ENCODE results near the gene ANKS1B.

The ANKS1B gene

DNA sequence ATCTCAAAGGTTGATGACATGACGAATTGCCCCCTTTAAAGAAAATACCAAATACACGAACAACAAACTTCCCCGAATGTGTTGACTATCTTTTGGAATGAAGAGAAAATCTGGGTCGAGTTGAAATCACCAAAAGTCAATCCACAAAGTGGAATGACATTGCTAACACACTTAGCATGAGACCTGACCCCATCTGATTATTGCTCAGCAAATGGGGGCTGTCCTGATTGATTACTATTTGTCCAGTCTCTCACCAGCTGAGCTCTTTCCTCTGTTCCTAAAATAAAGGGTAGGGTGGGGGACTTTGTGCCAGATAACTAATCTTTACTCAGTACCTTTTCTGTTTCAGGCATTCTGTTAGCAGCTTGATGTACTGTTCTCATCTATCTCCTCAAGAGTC lies 1116.2 kb downstream of the ANKS1B start:
- H3K9ac ChIP-seq (ENCODE audit: low read depth, low read length), result no peak overlapping the region
- no peaks in the 10 kb centered on the region for H3K36me3 ChIP-seq (ENCODE audit: insufficient read depth, low read length)
- 71% methylated on average over 3 of the region's 4 CpGs for WGBS
- no peak overlapping the region for H3K27ac ChIP-seq (ENCODE audit: low read depth, low read length)
- H3K4me1 ChIP-seq (ENCODE audit: insufficient read depth, low read length), result peaks cover 7% of the 10 kb centered on the region
- H3K27me3 ChIP-seq (ENCODE audit: insufficient read depth, low read length), result no peaks in the 10 kb centered on the region
- no peaks in the 10 kb centered on the region for H3K9me3 ChIP-seq (ENCODE audit: insufficient read depth, low read depth, low read length)
- no peak overlapping the region for H3K4me3 ChIP-seq (ENCODE audit: low read length)

DNA sequence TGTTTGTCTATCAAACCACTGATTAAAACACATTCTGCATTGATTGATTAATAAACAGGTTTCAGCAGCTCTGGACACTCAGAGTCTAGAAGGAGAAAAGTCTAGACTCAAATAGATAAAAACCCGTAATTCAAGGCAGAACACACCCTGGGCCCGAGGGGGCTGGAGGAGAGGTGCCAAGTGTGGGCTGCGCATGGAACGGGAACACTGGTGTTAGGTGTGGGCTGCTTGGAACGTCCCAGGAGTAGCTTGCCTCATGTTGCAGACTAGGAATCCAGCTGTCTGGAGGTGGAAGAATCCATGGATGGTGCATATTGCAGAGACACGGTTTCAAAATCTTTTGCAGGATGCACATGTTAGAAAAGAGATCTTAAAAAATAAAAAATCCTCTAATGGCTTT lies 1116.7 kb downstream of the ANKS1B start:
- Histone ChIP-seq H3K4me3 (ENCODE audit: low read length) (no peak overlapping the region), H3K9ac (ENCODE audit: low read depth, low read length) (no peak overlapping the region), H3K36me3 (ENCODE audit: insufficient read depth, low read length) (no peaks in the 10 kb centered on the region), H3K27ac (ENCODE audit: low read depth, low read length) (no peak overlapping the region), H3K27me3 (ENCODE audit: insufficient read depth, low read length) (no peaks in the 10 kb centered on the region), H3K9me3 (ENCODE audit: insufficient read depth, low read depth, low read length) (no peaks in the 10 kb centered on the region), H3K4me1 (ENCODE audit: insufficient read depth, low read length) (peaks cover 11% of the 10 kb centered on the region)
- 89% methylated on average over 6 of the region's 6 CpGs for WGBS

DNA sequence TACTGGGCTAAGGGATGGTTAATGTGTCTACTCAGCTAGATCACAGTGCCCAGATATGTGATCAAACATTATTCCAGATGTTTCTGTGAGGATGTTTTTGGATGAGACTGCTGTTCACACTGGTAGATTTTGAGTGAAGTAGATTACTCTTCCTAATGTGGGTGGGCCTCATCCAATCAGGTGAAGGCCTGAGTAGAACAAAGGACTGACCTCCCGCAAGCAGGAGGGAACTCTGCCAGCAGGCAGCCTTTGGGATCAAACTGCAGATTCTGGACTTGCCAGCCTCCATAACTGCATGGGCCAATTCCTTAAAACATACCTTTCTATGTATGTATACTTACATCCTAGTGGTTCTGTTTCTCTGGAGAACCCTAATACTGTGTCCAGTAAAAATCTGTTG lies 1120.4 kb downstream of the ANKS1B start:
- Histone ChIP-seq H3K4me1 (ENCODE audit: insufficient read depth, low read length) (peaks cover 35% of the 10 kb centered on the region), H3K27ac (ENCODE audit: low read depth, low read length) (no peak overlapping the region), H3K9me3 (ENCODE audit: insufficient read depth, low read depth, low read length) (no peaks in the 10 kb centered on the region), H3K36me3 (ENCODE audit: insufficient read depth, low read length) (no peaks in the 10 kb centered on the region), H3K27me3 (ENCODE audit: insufficient read depth, low read length) (no peaks in the 10 kb centered on the region), H3K4me3 (ENCODE audit: low read length) (no peak overlapping the region), H3K9ac (ENCODE audit: low read depth, low read length) (no peak overlapping the region)
- 53% methylated on average over 1 of the region's 1 CpG for WGBS

DNA sequence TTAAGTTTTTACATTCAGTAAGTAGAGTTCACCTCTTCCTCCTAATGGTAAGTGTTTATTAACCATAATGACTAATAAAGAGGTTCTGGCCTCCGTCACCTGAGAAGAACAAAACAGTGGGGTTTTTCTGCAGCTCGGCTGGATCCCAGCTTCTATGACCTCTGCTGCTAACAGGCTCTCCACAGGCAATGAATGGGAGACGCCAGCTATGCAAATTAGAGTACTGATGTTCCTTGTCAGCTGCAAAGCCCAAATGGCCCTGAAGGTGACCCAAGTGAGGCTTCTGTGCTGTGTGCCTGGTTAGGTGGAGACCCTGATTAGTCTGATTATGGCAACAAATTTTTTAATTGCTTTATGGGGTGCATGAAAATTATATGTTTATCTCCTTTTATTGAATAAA lies 1121.6 kb downstream of the ANKS1B start:
- no peaks in the 10 kb centered on the region for H3K36me3 ChIP-seq (ENCODE audit: insufficient read depth, low read length)
- H3K4me1 ChIP-seq (ENCODE audit: insufficient read depth, low read length), result peaks cover 37% of the 10 kb centered on the region
- H3K9me3 ChIP-seq (ENCODE audit: insufficient read depth, low read depth, low read length), result no peaks in the 10 kb centered on the region
- no peak overlapping the region for H3K4me3 ChIP-seq (ENCODE audit: low read length)
- no peak overlapping the region for H3K9ac ChIP-seq (ENCODE audit: low read depth, low read length)
- H3K27me3 ChIP-seq (ENCODE audit: insufficient read depth, low read length), result no peaks in the 10 kb centered on the region
- WGBS, result 8% methylated on average over 3 of the region's 3 CpGs
- peak overlapping the region; percentile 51; the same call in 1 of the 2 replicates for H3K27ac ChIP-seq (ENCODE audit: low read depth, low read length)

DNA sequence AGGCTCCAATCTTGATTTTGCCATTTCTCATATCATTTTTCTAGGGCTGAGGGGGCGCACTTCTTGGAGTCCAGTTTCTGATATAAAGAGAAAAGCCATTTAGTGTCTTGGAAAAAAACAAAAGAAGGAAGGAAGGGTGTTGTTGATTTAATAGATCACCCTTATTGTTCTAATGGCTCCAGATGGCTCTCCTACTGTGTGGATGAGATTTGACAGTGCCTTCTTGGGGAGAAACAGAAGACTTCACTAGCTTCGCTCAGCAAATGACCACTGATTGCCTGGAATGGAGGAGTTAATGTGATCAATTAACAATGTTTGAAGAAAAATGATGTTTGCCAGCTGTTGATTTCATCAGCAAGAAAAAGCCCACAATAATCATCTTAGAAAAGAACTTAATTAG lies 1123.5 kb downstream of the ANKS1B start:
- Histone ChIP-seq H3K9ac (ENCODE audit: low read depth, low read length) (no peak overlapping the region), H3K4me1 (ENCODE audit: insufficient read depth, low read length) (peaks cover 54% of the 10 kb centered on the region), H3K9me3 (ENCODE audit: insufficient read depth, low read depth, low read length) (no peaks in the 10 kb centered on the region), H3K27me3 (ENCODE audit: insufficient read depth, low read length) (no peaks in the 10 kb centered on the region), H3K27ac (ENCODE audit: low read depth, low read length) (no peak overlapping the region), H3K4me3 (ENCODE audit: low read length) (no peak overlapping the region), H3K36me3 (ENCODE audit: insufficient read depth, low read length) (no peaks in the 10 kb centered on the region)
- WGBS, result 73% methylated on average over 2 of the region's 2 CpGs

DNA sequence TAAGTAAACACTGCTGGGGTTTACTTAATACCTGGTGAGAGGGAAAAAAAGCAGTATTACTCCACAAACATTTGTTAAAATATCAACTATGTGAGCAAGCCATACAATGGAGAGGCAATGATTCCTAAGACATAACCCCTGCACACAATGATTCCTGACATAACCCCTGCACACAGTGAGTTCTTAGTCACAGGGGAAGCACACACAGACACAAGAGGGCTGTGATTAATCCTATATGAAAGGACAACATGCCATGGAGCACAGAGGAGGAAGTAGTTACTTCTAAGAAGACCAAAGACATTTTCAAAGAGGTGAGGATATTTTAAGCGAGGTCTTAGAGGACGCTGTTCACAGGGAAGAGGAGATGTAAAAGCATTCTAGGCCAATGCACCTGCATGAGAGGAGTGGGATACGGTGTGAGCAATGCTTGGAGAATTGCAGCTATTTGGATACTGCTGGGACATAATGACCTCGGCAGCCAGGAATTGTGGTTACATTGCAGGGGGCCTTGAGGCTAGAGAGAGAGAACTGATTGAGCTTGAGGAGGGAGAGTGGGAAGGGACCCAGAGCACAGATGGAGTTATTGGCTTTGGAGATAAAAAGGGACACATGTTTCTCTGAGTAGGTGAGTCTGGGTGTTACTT lies 1127.7 kb downstream of the ANKS1B start:
- H3K9me3 ChIP-seq (ENCODE audit: insufficient read depth, low read depth, low read length), result no peaks in the 10 kb centered on the region
- H3K9ac ChIP-seq (ENCODE audit: low read depth, low read length), result peak overlapping the region; percentile 49; the same call in 1 of the 2 replicates
- H3K27me3 ChIP-seq (ENCODE audit: insufficient read depth, low read length), result no peaks in the 10 kb centered on the region
- peaks cover 48% of the 10 kb centered on the region for H3K4me1 ChIP-seq (ENCODE audit: insufficient read depth, low read length)
- no peaks in the 10 kb centered on the region for H3K36me3 ChIP-seq (ENCODE audit: insufficient read depth, low read length)
- H3K27ac ChIP-seq (ENCODE audit: low read depth, low read length), result peak overlapping the region; percentile 87
- 10% methylated on average over 4 of the region's 4 CpGs for WGBS
- 0 out of 2 replicates have a peak overlapping the region, but pooled peaks have one; percentile 4 for H3K4me3 ChIP-seq (ENCODE audit: low read length)

DNA sequence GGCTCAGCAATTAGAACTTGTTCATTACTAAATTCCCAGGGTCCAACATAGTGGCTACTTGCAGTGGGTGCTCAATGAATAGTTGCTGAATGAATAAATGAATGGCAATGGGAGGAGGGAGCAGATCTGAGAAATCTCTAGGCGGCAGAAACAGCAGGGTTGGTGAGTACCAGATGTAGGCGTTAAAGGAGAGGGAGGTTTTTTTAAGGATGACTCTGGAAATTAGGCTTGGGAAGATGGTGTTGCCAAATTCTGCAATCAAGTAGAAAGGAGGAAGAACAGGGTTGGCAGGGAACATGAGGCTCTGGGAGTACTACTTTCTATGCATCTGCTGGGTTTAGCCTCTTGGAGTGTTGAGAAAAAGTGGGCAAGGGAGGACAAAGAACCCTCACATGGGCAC lies 1132.6 kb downstream of the ANKS1B start:
- H3K4me1 ChIP-seq (ENCODE audit: insufficient read depth, low read length), result peaks cover 27% of the 10 kb centered on the region
- no peak overlapping the region for H3K27ac ChIP-seq (ENCODE audit: low read depth, low read length)
- no peak overlapping the region for H3K9ac ChIP-seq (ENCODE audit: low read depth, low read length)
- H3K9me3 ChIP-seq (ENCODE audit: insufficient read depth, low read depth, low read length), result no peaks in the 10 kb centered on the region
- 90% methylated on average over 2 of the region's 2 CpGs for WGBS
- H3K27me3 ChIP-seq (ENCODE audit: insufficient read depth, low read length), result no peaks in the 10 kb centered on the region
- H3K4me3 ChIP-seq (ENCODE audit: low read length), result no peak overlapping the region
- no peaks in the 10 kb centered on the region for H3K36me3 ChIP-seq (ENCODE audit: insufficient read depth, low read length)

DNA sequence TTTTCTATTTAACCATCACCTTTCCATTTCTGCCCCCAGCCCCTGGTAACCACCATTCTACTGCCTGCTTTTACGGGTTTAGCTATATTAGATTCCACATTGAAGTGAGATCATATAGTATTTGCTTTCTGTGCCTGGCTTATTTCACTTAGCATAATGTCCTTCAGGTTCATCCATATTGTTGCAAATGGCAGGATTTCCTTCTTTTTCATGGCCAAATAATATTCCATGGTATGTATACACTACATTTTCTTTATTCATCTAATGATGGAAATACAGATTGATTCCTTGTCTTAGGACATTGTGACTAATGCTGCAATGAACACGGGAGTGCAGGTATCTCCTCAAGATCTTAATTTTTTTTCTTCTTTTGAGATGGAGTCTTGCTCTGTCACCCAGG lies 1137.5 kb downstream of the ANKS1B start:
- H3K27me3 ChIP-seq (ENCODE audit: insufficient read depth, low read length), result no peaks in the 10 kb centered on the region
- H3K9me3 ChIP-seq (ENCODE audit: insufficient read depth, low read depth, low read length), result no peaks in the 10 kb centered on the region
- WGBS, result 97% methylated on average over 2 of the region's 2 CpGs
- H3K4me1 ChIP-seq (ENCODE audit: insufficient read depth, low read length), result peaks cover 12% of the 10 kb centered on the region; the same call in 1 of the 2 replicates
- H3K9ac ChIP-seq (ENCODE audit: low read depth, low read length), result no peak overlapping the region
- no peaks in the 10 kb centered on the region for H3K36me3 ChIP-seq (ENCODE audit: insufficient read depth, low read length)
- H3K27ac ChIP-seq (ENCODE audit: low read depth, low read length), result no peak overlapping the region
- no peak overlapping the region for H3K4me3 ChIP-seq (ENCODE audit: low read length)

DNA sequence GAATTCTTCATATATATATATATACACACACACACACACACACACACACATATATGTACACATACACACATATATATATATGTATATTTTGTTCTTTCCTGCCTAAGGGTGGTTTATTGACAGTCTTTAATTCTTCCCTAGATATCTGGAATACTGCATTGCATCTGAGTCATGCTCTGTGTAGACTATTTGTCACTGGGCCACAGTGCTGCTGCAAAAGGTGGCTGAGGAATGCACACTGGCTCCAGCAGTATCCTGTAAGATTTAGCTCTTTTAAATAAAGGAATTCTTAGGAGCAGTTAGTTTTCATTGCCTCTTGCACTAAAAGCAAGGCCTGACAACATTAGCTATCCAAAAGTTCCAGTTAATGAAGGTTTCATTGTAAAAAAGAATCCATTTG lies 1138.8 kb downstream of the ANKS1B start:
- Histone ChIP-seq H3K4me3 (ENCODE audit: low read length) (no peak overlapping the region), H3K27me3 (ENCODE audit: insufficient read depth, low read length) (no peaks in the 10 kb centered on the region), H3K4me1 (ENCODE audit: insufficient read depth, low read length) (peaks cover 12% of the 10 kb centered on the region; the same call in 1 of the 2 replicates), H3K36me3 (ENCODE audit: insufficient read depth, low read length) (no peaks in the 10 kb centered on the region), H3K27ac (ENCODE audit: low read depth, low read length) (no peak overlapping the region), H3K9ac (ENCODE audit: low read depth, low read length) (no peak overlapping the region), H3K9me3 (ENCODE audit: insufficient read depth, low read depth, low read length) (no peaks in the 10 kb centered on the region)

DNA sequence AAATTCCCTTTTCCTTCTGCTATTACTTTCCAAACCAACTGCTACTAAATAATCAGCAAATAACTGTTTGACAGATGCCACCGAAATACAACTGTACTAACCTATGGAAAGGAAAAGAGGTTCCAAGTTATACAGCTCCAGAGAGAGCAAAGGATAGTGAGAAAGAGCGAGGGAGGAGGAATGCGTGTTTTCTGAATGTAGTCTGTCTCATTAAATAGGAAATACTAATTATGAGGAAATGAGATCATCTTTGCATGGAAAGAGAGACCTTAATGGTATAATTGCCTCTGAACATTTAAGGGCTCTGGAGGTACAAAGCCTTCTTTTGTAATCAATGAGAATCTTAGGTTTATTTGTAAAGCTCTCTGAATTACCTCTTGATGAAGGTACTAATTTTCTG lies 1144.4 kb downstream of the ANKS1B start:
- H3K36me3 ChIP-seq (ENCODE audit: insufficient read depth, low read length), result no peaks in the 10 kb centered on the region
- H3K9ac ChIP-seq (ENCODE audit: low read depth, low read length), result no peak overlapping the region
- H3K4me1 ChIP-seq (ENCODE audit: insufficient read depth, low read length), result peaks cover 5% of the 10 kb centered on the region; the same call in 1 of the 2 replicates
- WGBS, result 95% methylated on average over 3 of the region's 3 CpGs
- H3K9me3 ChIP-seq (ENCODE audit: insufficient read depth, low read depth, low read length), result no peaks in the 10 kb centered on the region
- H3K27ac ChIP-seq (ENCODE audit: low read depth, low read length), result no peak overlapping the region
- H3K4me3 ChIP-seq (ENCODE audit: low read length), result no peak overlapping the region
- no peaks in the 10 kb centered on the region for H3K27me3 ChIP-seq (ENCODE audit: insufficient read depth, low read length)

DNA sequence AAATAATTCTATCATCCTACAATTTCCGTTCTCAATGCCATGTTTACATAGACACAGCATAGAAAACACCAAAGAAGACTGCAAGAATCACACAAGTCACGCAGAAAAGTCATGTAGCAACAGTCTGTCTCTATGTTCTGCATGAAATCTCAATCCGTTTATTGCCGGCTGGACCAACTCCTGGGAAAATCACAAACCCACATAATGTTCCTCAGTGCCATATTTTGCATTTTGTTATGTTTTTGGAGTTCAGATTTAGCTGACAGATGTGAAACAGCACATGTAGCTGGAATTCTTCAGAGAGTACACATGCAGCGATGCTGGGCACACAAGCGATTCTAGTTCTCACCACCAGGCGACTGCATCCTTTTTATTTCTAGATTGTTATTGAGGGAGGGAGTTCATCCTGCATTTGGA lies 1146.5 kb downstream of the ANKS1B start:
- 78% methylated on average over 7 of the region's 7 CpGs for WGBS
- Histone ChIP-seq H3K9me3 (ENCODE audit: insufficient read depth, low read depth, low read length) (no peaks in the 10 kb centered on the region), H3K4me3 (ENCODE audit: low read length) (no peak overlapping the region), H3K4me1 (ENCODE audit: insufficient read depth, low read length) (peaks cover 5% of the 10 kb centered on the region; the same call in 1 of the 2 replicates), H3K27me3 (ENCODE audit: insufficient read depth, low read length) (no peaks in the 10 kb centered on the region), H3K27ac (ENCODE audit: low read depth, low read length) (no peak overlapping the region), H3K36me3 (ENCODE audit: insufficient read depth, low read length) (no peaks in the 10 kb centered on the region), H3K9ac (ENCODE audit: low read depth, low read length) (no peak overlapping the region)
